Astrocyte (in vitro differentiated cells and primary cell): ENCODE measurements around the gene PTGR1.

ENCODE experiments used
- CTCF ChIP-seq: IDR thresholded peaks from 2 replicates; pipeline ENCODE4 v1.5.1; 2011; ENCODE audit warnings: low read depth, mild to moderate bottlenecking, inconsistent platforms, low read length, moderate library complexity; ENCODE audit not compliant: insufficient read depth
- EZH2 ChIP-seq: IDR thresholded peaks from 2 replicates; pipeline ENCODE4 v1.6.1; 2012; ENCODE audit warnings: mild to moderate bottlenecking, low read length, inconsistent platforms; ENCODE audit not compliant: insufficient read depth

DNA sequence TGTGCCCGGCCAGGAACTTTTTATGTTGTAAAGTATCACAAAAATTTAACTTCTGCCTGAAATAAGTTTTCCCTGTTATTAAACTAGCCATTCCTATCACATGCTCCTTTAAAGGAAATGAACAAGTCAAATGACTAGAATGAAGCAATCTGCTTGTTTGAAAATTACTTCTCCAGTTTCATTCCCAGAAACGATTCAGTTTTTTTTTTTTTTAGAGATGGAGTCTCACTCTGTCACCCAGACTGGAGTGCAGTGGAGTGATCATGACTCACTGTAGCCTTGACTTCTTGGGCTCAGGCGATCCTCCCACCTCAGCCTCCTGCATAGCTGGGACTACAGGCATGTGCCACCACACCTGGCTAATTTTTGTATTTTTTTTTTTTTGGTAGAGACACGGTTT is 48.6 kb upstream of the PTGR1 start:
- no peak for TF ChIP-seq CTCF
- no peak for TF ChIP-seq EZH2
